WTC11 (cell line): Measurements from ENCODE around the gene LBHD2. TPM values are rescaled to one million over a fixed set of nuclear protein-coding genes. Genes with fewer than 3 reads are reported as not detected.
A peak's percentile ranks its signal among the peaks of the same experiment; 100 is the strongest.

Experiments used
- ATAC-seq: fragments of 200-7000 bp; cut with Tn5 transposase; 2 replicates; pipeline ENCODE4 v1.10.0; 2021; ENCODE audit warnings: mild to moderate bottlenecking, moderate library complexity
- CTCF ChIA-PET: fragments of 300-600 bp; sonication (Branson Sonifier 250); formaldehyde crosslinking; loops from one replicate; lab custom pipeline; 2021; ENCODE audit warnings: antibody characterized with exemption; lab: Charles Lee
- POLR2A ChIA-PET: fragments of 350-600 bp; sonication (Branson Sonifier 250); formaldehyde crosslinking; loops from one replicate; lab custom pipeline; 2021; ENCODE audit warnings: antibody characterized with exemption; lab: Charles Lee
- DNase-seq: peaks from one replicate; pipeline ENCODE4 v3.0.0; 2021; ENCODE audit warnings: low spot score
- H3K27ac Mint-ChIP-seq: 2 replicates; pipeline ENCODE4 v1.8.0; 2021; ENCODE audit warnings: mixed read lengths
- H3K27me3 Mint-ChIP-seq: 2 replicates; pipeline ENCODE4 v1.8.0; 2021; ENCODE audit warnings: low read depth, mild to moderate bottlenecking, moderate library complexity, mixed read lengths
- H3K36me3 Mint-ChIP-seq: 2 replicates; pipeline ENCODE4 v1.8.0; 2021; ENCODE audit warnings: mixed read lengths
- H3K4me1 Mint-ChIP-seq: 2 replicates; pipeline ENCODE4 v1.8.0; 2022; ENCODE audit warnings: mixed read lengths
- H3K4me3 Mint-ChIP-seq: 2 replicates; pipeline ENCODE4 v1.8.0; 2021; ENCODE audit warnings: mild to moderate bottlenecking, moderate library complexity, mixed read lengths
- H3K9me3 Mint-ChIP-seq: 2 replicates; pipeline ENCODE4 v1.8.0; 2021; ENCODE audit warnings: mixed read lengths
- ATF1 ChIP-seq: sonication (generic); formaldehyde crosslinking; IDR thresholded peaks from 2 replicates; pipeline ENCODE4 v1.8.1; 2023; ENCODE audit warnings: mild to moderate bottlenecking, moderate library complexity, missing genetic modification reagents
- ATF6 ChIP-seq: sonication (generic); formaldehyde crosslinking; IDR thresholded peaks from 2 replicates; pipeline ENCODE4 v1.8.1; 2023; ENCODE audit warnings: mild to moderate bottlenecking, missing genetic modification reagents
- EMX1 ChIP-seq: fragments of 250-450 bp; sonication (Bioruptor Pico); IDR thresholded peaks from 2 replicates; pipeline ENCODE4 v1.8.0; 2021; ENCODE audit warnings: mild to moderate bottlenecking
- ETV6 ChIP-seq: sonication (generic); formaldehyde crosslinking; IDR thresholded peaks from 2 replicates; pipeline ENCODE4 v1.8.1; 2022; ENCODE audit warnings: mild to moderate bottlenecking, missing genetic modification reagents
- FOXP1 ChIP-seq: sonication (generic); formaldehyde crosslinking; IDR thresholded peaks from 2 replicates; pipeline ENCODE4 v1.8.0; 2022; ENCODE audit warnings: missing genetic modification reagents, mild to moderate bottlenecking, moderate library complexity, borderline replicate concordance
- GABPB1 ChIP-seq: sonication (generic); formaldehyde crosslinking; IDR thresholded peaks from 2 replicates; pipeline ENCODE4 v1.8.1; 2023; ENCODE audit warnings: mild to moderate bottlenecking, missing genetic modification reagents
- IRF1 ChIP-seq: sonication (generic); formaldehyde crosslinking; IDR thresholded peaks from 2 replicates; pipeline ENCODE4 v1.8.0; 2023; ENCODE audit warnings: missing genetic modification reagents
- IRF2 ChIP-seq: sonication (generic); formaldehyde crosslinking; IDR thresholded peaks from 2 replicates; pipeline ENCODE4 v1.8.0; 2022; ENCODE audit warnings: low read depth, missing genetic modification reagents, borderline replicate concordance
- JAZF1 ChIP-seq: fragments of 250-450 bp; sonication (Bioruptor Pico); IDR thresholded peaks from 2 replicates; pipeline ENCODE4 v1.9.0; 2021; ENCODE audit warnings: moderate library complexity, mild to moderate bottlenecking, inconsistent platforms
- JUN ChIP-seq: sonication (generic); formaldehyde crosslinking; IDR thresholded peaks from 2 replicates; pipeline ENCODE4 v1.8.0; 2023; ENCODE audit warnings: mild to moderate bottlenecking, missing genetic modification reagents
- KAT7 ChIP-seq: sonication (generic); formaldehyde crosslinking; IDR thresholded peaks from 2 replicates; pipeline ENCODE4 v1.8.1; 2023; ENCODE audit warnings: missing genetic modification reagents, mild to moderate bottlenecking, borderline replicate concordance
- NFE2L1 ChIP-seq: sonication (generic); formaldehyde crosslinking; IDR thresholded peaks from 2 replicates; pipeline ENCODE4 v1.8.1; 2023; ENCODE audit warnings: missing genetic modification reagents
- NR2C2 ChIP-seq: sonication (generic); formaldehyde crosslinking; IDR thresholded peaks from 2 replicates; pipeline ENCODE4 v1.8.0; 2022; ENCODE audit warnings: mild to moderate bottlenecking, missing genetic modification reagents
- RELA ChIP-seq: sonication (generic); formaldehyde crosslinking; IDR thresholded peaks from 2 replicates; pipeline ENCODE4 v1.8.1; 2022; ENCODE audit warnings: missing genetic modification reagents, mild to moderate bottlenecking, borderline replicate concordance
- RORB ChIP-seq: fragments of 250-450 bp; sonication (Bioruptor Pico); IDR thresholded peaks from 2 replicates; pipeline ENCODE4 v1.9.0; 2021; ENCODE audit warnings: mild to moderate bottlenecking
- TEAD4 ChIP-seq: sonication (generic); formaldehyde crosslinking; IDR thresholded peaks from 2 replicates; pipeline ENCODE4 v1.8.0; 2022; ENCODE audit warnings: mild to moderate bottlenecking, missing genetic modification reagents
- ZBTB21 ChIP-seq: sonication (generic); formaldehyde crosslinking; IDR thresholded peaks from 2 replicates; pipeline ENCODE4 v1.8.1; 2023; ENCODE audit warnings: mild to moderate bottlenecking, missing genetic modification reagents, borderline replicate concordance
- ZNF138 ChIP-seq: sonication (generic); formaldehyde crosslinking; conservative IDR thresholded peaks from 2 replicates; pipeline ENCODE4 v1.8.1; 2022; ENCODE audit warnings: mild to moderate bottlenecking, moderate library complexity, missing genetic modification reagents
- ZNF423 ChIP-seq: fragments of 250-450 bp; sonication (Bioruptor Pico); IDR thresholded peaks from 2 replicates; pipeline ENCODE4 v2.1.2; 2022; ENCODE audit warnings: mild to moderate bottlenecking, moderate library complexity
- ZNF532 ChIP-seq: fragments of 250-450 bp; sonication (Bioruptor Pico); IDR thresholded peaks from 2 replicates; pipeline ENCODE4 v1.9.0; 2021; ENCODE audit warnings: mild to moderate bottlenecking, borderline replicate concordance
- total RNA-seq: library from RNA; stranded (reverse); gene quantifications from 3 replicates; pipeline ENCODE4 v1.2.3, GENCODE V29; 2021
- TF ChIP-seq, protein P1 (sequence below): sonication (generic); formaldehyde crosslinking; IDR thresholded peaks from 2 replicates; pipeline ENCODE4 v1.8.1; 2023; ENCODE audit warnings: mild to moderate bottlenecking, missing genetic modification reagents, moderate library complexity
- TF ChIP-seq, protein P2 (sequence below): fragments of 250-450 bp; sonication (Bioruptor Pico); IDR thresholded peaks from 2 replicates; pipeline ENCODE4 v1.9.0; 2021; ENCODE audit warnings: moderate library complexity, mild to moderate bottlenecking, inconsistent platforms, borderline replicate concordance
- TF ChIP-seq, protein P3 (sequence below): sonication (generic); formaldehyde crosslinking; IDR thresholded peaks from 2 replicates; pipeline ENCODE4 v1.8.1; 2022; ENCODE audit warnings: missing genetic modification reagents, borderline replicate concordance
- TF ChIP-seq, protein P4 (sequence below): fragments of 250-450 bp; sonication (Bioruptor Pico); IDR thresholded peaks from 2 replicates; pipeline ENCODE4 v1.8.0; 2021; ENCODE audit warnings: mild to moderate bottlenecking

Gene LBHD2
- total RNA-seq, 1 experiment from 2014 or later, result not detected

DNA sequence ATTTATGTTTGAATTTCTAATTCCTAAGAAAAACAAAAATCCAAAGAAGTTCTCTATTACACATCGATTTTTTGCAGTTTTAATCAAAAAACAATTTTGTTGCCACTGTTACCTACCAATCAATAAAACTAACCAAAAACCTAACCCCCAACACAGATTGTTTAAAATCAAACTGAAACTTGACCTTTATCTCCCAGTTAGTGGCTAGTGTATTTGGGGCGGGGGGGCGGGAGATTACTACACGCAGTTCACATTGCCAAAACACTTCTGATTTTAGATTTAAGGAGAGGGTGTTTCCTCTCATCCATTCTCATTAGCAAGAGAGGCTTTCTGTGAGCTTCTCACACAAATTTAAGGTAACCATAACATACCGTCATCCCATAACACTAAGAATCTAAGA lies 33.1 kb upstream of the LBHD2 start:
- TF ChIP-seq JUN (CRISPR knock-in tag) (no peak), ZNF423 (CRISPR knock-in tag) (no peak), KAT7 (CRISPR knock-in tag) (no peak), JAZF1 (CRISPR knock-in tag) (no peak), RELA (no peak), ZNF138 (CRISPR knock-in tag) (no peak), ATF1 (no peak), RORB (CRISPR knock-in tag) (no peak), NFE2L1 (CRISPR knock-in tag) (no peak), IRF1 (CRISPR knock-in tag) (no peak), EMX1 (no peak), IRF2 (CRISPR knock-in tag) (no peak), TEAD4 (CRISPR knock-in tag) (no peak), ATF6 (CRISPR knock-in tag) (no peak)
- TF ChIP-seq, protein P1, sequence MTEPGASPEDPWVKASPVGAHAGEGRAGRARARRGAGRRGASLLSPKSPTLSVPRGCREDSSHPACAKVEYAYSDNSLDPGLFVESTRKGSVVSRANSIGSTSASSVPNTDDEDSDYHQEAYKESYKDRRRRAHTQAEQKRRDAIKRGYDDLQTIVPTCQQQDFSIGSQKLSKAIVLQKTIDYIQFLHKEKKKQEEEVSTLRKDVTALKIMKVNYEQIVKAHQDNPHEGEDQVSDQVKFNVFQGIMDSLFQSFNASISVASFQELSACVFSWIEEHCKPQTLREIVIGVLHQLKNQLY (CRISPR knock-in tag), result no peak
- TF ChIP-seq, protein P2, sequence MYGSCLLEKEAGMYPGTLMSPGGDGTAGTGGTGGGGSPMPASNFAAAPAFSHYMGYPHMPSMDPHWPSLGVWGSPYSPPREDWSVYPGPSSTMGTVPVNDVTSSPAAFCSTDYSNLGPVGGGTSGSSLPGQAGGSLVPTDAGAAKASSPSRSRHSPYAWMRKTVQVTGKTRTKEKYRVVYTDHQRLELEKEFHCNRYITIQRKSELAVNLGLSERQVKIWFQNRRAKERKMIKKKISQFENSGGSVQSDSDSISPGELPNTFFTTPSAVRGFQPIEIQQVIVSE, result no peak
- TF ChIP-seq, protein P3, sequence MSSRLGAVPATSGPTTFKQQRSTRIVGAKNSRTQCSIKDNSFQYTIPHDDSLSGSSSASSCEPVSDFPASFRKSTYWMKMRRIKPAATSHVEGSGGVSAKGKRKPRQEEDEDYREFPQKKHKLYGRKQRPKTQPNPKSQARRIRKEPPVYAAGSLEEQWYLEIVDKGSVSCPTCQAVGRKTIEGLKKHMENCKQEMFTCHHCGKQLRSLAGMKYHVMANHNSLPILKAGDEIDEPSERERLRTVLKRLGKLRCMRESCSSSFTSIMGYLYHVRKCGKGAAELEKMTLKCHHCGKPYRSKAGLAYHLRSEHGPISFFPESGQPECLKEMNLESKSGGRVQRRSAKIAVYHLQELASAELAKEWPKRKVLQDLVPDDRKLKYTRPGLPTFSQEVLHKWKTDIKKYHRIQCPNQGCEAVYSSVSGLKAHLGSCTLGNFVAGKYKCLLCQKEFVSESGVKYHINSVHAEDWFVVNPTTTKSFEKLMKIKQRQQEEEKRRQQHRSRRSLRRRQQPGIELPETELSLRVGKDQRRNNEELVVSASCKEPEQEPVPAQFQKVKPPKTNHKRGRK (CRISPR knock-in tag), result no peak
- TF ChIP-seq, protein P4, sequence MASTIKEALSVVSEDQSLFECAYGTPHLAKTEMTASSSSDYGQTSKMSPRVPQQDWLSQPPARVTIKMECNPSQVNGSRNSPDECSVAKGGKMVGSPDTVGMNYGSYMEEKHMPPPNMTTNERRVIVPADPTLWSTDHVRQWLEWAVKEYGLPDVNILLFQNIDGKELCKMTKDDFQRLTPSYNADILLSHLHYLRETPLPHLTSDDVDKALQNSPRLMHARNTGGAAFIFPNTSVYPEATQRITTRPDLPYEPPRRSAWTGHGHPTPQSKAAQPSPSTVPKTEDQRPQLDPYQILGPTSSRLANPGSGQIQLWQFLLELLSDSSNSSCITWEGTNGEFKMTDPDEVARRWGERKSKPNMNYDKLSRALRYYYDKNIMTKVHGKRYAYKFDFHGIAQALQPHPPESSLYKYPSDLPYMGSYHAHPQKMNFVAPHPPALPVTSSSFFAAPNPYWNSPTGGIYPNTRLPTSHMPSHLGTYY (CRISPR knock-in tag), result no peak
- TF ChIP-seq, all 79 proteins: peak for 0
- DNase-seq (no peak), ATAC-seq (no peak)
- Mint-ChIP-seq H3K36me3 (peaks cover 3% of the 10 kb centered on the region; the same call in 1 of the 2 replicates), H3K27ac (0 out of 2 replicates have a peak overlapping the region, but pooled peaks have one; percentile 11), H3K27me3 (no peaks in the 10 kb centered on the region), H3K9me3 (no peaks in the 10 kb centered on the region), H3K4me1 (peaks cover 20% of the 10 kb centered on the region), H3K4me3 (no peak overlapping the region)
- CTCF ChIA-PET, result interaction anchor here (0.6 to 1.1 kb wide), 2 partner anchors 14 to 75 kb away, joined by 3 read pairs; no protein-coding TSS in a partner anchor
- POLR2A ChIA-PET, result no interaction called here

GRCh38 chr14:103052407-103052806 lies 31.6 kb upstream of the LBHD2 start:
- ChIA-PET CTCF (interaction anchor here (1.2 kb wide), 1 partner anchor 52 kb away, joined by 5 read pairs; no protein-coding TSS in a partner anchor), POLR2A (no interaction called here)
- H3K4me1 Mint-ChIP-seq, result peaks cover 17% of the 10 kb centered on the region
- no peak overlapping the region for H3K4me3 Mint-ChIP-seq
- H3K27ac Mint-ChIP-seq, result no peak overlapping the region
- no peak for DNase-seq
- no peaks in the 10 kb centered on the region for H3K9me3 Mint-ChIP-seq
- no peak for ATAC-seq
- H3K36me3 Mint-ChIP-seq, result peaks cover 3% of the 10 kb centered on the region; the same call in 1 of the 2 replicates
- no peak for TF ChIP-seq GABPB1 (CRISPR knock-in tag)
- no peak for TF ChIP-seq FOXP1 (CRISPR knock-in tag)
- no peak for TF ChIP-seq RORB (CRISPR knock-in tag)
- no peak for TF ChIP-seq ZNF532 (CRISPR knock-in tag)
- no peak for TF ChIP-seq ZBTB21 (CRISPR knock-in tag)
- no peak for TF ChIP-seq NR2C2 (CRISPR knock-in tag)
- TF ChIP-seq ETV6, result no peak
- no peaks in the 10 kb centered on the region for H3K27me3 Mint-ChIP-seq
